NCI-H187 treated with DMSO at 0.1 percent for 48 hours (cell line): ENCODE results near the gene HAL.

Source experiments
- DNase-seq: peaks from one replicate; lab custom pipeline; 2025; lab: John Stamatoyannopoulos, UW

The HAL gene, protein sequence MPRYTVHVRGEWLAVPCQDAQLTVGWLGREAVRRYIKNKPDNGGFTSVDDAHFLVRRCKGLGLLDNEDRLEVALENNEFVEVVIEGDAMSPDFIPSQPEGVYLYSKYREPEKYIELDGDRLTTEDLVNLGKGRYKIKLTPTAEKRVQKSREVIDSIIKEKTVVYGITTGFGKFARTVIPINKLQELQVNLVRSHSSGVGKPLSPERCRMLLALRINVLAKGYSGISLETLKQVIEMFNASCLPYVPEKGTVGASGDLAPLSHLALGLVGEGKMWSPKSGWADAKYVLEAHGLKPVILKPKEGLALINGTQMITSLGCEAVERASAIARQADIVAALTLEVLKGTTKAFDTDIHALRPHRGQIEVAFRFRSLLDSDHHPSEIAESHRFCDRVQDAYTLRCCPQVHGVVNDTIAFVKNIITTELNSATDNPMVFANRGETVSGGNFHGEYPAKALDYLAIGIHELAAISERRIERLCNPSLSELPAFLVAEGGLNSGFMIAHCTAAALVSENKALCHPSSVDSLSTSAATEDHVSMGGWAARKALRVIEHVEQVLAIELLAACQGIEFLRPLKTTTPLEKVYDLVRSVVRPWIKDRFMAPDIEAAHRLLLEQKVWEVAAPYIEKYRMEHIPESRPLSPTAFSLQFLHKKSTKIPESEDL

DNA sequence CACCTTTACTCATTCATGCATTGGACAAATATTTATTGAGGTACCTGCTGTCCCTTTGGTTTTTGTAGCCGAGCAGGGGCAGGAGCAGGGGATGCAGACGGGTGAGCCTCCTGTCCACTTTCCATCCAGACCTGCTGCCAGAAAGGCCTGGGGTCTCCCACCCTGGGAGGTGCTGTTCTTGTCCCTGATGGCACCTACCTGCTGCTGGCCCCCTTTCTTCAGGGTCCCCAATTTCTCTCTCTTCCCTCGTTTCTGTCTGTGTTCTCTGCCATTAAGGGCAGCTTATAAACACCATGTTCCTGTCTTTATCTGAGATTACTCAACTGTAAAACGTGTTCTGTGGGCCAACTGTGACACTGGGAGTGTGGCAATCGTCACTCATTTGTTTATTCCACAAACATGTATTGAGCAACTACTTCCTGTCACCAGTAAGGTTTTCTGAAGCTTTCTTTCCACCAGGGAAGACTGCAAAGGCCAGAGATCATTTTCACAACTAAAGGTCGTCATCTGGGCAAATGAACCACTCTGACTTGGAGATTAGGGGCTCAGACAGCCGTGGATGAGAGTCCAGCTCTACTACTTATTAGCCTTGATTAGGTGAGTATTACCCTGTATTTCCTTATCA lies at the start of gene HAL:
Gene HAL, minus strand, starts transcription at position 311 of the 625 bp plus-strand sequence. CDS start 434 bp downstream, outside the sequence.
- DNase-seq, result no peak

- no peak for DNase-seq
These were observed 49.4 kb upstream of the HAL start for GRCh38 chr12:96045566-96045965.

GRCh38 chr12:96044943-96045290 lies 48.8 kb upstream of the HAL start:
- DNase-seq, result no peak

DNA sequence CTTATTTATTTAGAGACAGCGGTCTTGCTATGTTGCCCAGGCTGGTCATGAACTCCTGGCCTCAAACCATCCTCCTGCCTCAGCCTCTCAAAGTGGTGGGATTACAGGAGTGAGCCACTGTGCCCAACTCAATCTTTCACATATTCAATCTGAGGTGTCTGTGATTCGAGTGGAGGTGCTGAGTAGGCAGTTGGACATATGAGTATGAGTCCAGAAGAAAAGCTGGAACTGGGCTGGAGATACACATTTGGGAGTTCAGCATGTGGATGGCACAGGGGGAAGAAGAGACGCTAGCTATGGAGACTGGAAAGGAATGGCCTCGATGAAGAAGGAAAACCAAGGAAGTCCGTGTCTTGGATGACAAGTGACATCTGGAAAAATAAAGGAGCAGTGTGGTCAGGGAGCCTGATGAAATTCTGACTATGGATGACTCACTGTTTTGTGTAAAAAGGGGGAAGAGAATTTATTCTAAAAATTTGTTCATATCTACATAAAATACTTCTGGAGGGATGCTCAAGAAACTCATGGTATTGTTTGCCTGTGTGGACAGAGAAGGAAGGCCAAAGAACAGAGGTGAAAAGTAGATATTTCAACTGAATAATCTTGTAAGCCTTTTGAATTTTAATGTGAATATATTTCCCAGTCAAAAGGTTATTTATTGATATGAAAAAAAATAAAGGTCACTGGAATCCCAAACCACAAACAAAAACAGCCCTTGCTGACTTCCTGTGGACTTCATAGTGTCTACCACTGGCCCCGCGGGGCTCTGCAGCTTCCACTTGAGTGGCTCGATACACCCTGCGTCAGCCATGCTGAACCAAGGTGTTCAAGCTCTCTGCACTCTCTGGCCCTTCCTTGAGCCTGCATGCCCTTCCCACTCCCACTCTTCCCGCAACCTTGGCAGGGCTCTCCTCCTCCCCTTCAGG lies 48.1 kb upstream of the HAL start:
- no peak for DNase-seq

DNA sequence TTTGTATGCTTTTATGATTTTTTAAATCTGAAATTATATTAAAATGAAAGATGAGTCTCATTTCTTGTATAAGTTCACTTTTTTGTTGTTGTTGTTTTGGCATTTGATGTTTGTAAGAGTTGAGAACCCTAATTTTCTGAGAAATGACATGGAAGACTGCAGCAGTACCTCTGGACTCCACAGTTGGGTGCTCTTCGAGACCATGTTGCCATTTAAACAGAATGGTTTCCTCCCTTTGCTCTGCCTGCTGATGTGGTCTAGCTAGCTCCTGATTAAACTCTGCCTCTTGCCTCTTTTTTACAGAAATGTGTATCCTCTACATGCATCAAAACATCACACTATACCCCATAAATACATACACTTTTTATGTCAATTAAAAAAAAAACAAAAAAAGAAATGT lies 45.0 kb upstream of the HAL start:
- no peak for DNase-seq

DNA sequence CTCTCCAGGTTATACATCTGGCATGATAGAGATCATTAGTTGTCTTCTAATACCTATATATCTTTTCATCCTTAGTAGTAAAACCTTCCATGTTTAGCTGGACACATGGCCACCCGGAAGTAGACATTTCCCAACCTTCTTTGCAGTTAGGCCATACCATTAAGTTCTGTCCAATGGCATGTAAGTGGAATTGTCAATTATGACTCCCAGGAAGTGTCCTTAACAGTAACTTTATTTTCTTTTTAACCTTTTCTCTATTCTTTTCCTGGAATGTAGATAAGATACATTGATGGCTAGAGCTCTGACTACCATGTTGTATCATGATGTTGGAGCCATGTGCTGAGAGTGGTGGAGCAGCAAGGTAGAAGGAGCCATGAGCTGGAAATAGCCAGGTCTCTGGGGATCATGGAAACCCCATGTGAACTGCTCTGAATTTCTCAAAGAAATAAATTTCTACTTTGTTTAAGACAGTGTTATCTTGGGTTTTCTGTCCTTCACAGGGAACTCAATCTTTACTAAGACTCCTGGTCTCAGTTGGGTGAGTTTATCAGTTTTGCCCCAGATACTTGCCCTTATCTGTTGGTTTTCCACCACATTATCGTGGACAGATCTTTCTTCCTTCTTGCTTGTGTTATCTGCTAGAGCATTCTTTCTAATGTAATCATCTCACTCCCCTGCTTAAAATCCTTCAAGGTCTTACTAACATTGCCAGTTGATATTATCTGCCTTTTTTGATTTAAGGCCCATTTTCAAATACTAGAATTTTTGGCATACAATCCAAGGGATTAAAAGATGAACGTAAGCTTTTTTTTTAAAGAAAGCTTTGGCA lies 44.4 kb upstream of the HAL start:
- no peak for DNase-seq

DNA sequence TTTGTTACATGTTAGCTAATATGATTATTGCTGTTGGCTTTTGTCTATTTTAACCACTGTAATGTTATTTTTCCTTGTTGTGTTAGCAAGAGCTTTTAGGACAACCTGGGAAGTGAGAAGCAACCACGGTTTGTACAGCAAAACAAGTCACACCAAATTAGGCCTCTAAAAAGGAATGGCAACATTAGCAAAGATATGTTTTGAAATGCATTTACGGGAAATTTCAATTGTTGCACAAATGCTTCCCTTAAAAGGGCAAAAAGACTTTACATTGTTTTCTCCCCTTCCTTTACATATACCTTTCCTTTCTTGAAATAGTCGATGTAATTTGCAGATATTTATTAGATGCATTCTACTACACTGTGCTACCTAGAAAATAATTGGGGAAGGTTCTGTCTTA lies 43.4 kb upstream of the HAL start:
- no peak for DNase-seq

- DNase-seq, result no peak
These were observed 40.8 kb upstream of the HAL start for GRCh38 chr12:96036765-96037455.

DNA sequence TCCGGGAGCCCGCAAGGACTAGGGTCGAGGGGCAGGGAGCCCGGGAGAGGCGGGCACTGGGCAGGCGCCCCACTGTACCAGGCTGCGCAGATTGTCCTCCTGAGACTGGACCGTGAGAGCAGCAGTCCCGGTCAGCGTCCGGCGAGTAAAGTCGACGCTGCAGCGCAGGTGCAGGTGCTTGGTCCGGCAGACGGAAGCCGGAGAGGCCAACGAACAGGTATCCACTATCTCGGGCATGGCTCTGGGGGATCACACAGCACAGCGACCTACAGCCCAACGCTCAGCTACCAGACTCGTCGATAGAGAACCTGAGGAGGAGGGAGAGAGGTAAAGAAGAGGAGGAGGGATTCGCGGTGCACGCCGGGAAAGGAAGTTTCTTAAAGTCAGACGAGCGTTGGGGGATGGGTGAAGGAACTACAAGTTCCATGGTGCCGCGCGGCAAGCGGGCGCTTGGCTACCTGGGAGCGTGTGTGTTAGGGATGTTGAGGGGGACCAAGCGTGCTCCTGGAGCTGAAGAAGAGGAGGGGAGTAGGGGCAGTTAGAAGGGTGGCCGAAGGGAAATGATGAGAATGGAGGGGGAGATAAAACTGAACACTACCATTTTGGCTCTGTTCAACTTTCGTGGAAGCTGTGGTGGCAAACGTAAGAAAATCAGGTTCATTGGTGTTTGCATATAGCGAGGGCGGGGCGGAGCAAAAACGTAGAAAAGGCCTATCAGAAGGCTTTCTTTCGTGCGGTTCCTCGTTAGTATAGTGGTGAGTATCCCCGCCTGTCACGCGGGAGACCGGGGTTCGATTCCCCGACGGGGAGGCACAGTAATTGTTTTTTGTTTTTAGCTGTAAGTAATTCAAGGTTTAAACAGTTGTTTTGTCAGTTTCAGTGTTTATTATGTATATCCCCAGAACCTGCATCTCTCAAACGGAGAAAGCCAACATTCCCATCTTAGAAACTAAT lies 39.4 kb upstream of the HAL start, which contains the start of gene LTA4H:
Gene LTA4H, minus strand, starts transcription at position 305 of the 954 bp plus-strand sequence. Its CDS starts 68 bp downstream, at position 237.
- DNase-seq, result peak; percentile 99

- no peak for DNase-seq
These were observed 38.6 kb upstream of the HAL start for GRCh38 chr12:96034621-96035282.

DNA sequence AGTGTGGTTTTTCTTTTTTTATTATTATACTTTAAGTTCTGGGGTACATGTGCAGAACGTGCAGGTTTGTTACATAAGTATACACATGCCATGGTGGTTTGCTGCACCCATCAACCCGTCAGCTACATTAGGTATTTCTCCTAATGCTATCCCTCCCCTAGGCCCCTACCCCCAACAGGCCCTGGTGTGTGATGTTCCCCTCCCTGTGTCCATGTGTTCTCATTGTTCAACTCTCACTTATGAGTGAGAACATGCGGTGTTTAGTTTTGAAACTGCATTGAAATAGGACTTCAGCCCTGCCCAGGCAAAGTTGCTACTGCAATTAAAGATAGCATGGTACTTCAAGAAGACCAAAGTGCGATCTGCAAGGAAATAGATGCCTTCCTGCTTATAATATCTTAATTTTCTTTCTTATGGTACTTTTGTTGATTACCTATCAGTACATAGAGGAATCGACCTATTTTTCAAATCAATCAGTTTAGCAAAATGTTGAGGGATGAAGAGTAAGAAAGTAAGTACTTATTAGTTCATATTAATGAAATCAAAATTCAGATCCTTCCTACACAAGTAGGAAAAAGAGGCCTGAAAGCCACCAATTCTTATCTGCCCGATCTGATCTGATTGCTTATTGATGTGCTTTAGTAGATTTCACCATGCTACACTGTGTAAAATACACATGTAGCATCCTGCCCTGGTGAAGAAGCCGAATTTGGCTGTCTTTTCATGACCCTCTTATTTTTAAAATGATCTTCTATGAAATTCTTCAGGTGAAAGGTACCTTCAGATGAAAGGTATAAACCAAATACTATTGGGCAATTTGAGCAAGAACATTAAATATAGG lies 37.6 kb upstream of the HAL start:
- DNase-seq, result no peak

GRCh38 chr12:96029826-96030225 lies 33.7 kb upstream of the HAL start:
- no peak for DNase-seq

- DNase-seq, result no peak
These were observed 32.4 kb upstream of the HAL start for GRCh38 chr12:96028538-96028937.

GRCh38 chr12:96026331-96026730 lies 30.2 kb upstream of the HAL start:
- DNase-seq, result no peak

DNA sequence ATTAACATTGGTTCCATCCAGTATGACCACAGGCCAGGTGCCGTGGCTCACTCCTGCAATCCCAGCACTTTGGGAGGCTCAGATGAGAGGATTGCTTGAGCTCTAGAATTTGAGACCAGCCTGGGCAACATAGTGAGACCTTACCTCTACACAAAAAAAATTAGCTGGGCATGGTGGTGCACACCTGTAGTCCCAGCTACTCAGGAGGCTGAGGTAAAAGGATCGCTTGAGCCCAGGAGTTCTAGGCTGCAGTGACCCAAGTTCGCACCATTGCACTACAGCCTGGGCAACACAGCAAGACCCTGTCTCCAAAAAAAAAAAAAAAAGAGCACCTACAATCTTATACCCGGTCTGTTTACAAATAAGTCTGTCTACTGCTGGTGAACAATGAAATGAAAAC lies 29.4 kb upstream of the HAL start:
- no peak for DNase-seq

GRCh38 chr12:96020314-96021003 lies 24.3 kb upstream of the HAL start:
- DNase-seq, result no peak

GRCh38 chr12:96015672-96016071 lies 19.5 kb upstream of the HAL start:
- no peak for DNase-seq
